ENCODE results near the gene APRT.

APRT gene

DNA sequence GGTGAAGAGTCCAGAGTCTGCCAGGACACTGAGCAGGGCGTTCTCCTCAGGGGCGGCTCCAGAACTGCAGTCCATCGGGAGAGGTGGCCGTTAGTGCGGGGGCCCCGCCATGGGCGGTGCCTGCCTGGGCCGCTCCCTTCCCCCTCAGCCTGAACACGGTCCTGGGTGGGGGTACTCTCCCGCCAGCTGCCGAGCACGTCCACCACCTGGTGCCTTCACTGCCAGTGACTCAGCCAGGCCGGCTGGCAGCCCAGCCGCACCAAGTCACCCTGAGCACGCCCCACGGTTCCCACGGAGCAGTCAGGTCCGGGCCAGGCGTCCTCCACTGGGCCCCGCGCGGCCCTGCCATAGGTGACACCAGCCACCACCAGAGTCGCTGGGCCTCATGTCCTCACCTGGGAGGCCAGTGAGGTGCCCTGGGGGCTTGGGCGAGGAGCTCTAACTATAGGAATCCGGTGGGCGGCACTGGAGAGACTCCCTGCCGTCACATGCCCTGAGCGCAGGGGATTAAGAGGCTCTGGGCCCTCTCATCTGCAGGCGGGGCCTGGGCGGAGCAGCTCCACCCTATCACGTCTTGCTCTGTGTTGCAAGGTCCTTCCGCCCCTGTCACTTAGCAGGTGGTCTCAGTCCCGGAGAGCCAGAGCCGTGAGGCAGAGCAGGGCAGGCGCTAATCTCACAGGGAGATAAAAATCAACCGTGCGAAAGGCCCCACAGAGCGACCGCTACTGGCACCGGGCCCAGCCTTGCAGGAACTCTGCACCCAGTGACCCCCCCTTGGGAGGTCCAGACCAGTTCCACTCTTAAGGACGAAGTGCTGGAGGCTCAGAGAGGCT is 41.1 kb downstream of the APRT start:
- DNase-seq = no peak

DNA sequence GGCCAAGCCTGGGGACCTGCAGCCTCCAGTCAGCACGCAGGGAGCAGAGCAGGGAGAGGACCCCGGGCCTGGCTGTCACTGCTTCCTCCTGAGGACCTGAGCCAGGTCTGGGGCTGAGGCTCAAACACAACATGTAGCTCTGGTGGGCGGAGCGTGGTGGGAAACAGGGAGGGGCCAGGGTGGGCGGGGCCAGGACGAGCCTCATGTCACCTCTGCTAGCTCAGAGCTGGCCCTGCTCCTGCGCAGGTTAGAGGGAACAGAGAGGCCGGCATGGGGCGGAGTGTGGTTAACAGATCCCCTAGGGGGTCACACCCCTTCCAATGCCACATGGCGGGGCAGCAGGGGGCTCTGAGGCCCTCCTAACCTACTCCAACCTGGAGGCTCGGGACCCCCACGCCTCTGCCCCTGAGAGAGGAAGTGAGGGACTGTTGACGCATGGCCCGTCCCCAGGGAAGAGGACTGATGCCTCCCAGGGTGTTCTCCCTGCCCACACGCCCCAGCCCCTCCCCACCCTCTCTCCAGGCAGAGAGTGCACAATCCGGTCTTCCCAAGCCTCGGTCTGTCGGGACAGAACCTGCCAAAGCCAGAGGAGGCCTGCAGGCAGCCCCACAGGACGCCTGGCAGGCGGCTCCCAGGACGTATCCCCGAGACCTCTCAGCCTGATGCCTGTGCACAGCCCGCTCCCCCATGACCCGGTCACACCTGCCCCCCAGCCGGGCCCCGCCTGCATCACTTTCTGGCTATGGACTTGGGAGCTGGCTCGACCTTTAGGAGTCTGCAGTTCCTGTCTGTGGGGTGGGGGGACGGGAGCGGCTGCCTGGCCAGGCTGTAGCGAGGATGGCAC is 41.9 kb downstream of the APRT start:
- no peak for DNase-seq

DNA sequence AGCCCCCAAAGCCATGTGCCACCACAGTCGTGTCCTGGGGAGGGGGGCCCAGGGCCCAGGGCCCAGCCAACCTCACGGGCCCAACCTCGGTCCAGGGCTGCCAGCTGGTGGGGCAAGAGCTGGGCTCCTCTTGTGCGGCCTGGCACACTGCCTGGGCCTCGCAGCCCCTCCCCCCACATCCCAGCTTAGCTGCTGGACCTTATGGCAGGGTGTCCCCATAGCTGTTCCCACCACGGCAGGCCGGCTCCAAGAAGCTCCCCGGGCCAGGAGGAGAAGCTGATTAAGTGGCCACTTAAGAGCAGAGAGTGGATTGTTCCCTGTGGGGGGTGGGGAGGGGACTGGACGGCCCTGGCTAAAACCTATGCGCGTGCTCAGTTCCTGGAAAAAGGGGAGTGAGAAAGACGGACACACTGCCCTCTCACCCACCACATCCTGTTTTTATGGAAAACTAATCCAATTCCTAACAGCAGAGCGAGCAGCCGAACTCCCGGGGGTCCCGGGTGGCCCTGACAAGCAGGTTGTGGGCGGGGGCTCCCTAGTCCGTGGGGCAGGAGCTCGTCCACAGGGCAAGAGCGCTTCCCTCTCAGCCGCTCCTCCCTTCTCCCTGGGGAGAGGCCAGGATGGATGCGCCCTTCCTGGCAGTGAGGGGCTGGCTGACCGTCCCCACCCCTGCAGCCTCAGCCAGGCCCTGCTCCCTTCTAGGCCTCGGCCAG is 43.5 kb downstream of the APRT start:
- no peak for DNase-seq

DNA sequence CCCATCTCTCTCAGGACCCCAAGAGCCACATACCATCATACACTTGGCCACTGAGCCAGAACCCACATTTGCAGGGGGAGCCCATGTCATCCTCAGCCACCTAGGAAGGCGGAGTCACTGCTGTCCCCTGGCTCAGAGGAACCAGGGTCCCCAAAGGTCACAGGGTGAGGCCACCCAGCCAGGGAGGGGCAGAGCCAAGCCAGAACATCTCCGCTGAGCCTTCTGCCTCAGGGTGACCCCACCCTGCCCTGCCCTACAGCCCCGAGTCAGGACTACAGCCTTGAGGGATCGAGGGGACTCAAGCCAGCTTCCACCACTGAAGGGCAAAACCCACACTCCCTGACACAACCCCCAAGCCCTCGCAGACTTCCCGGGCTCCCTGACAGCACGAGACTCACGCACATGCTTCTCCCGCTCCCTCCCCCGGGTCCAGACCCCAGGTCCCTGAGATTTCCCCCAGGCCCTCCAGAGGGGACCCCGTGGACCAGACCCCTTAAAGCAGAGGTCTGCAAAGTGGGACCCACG is 44.1 kb downstream of the APRT start:
- DNase-seq = no peak

DNA sequence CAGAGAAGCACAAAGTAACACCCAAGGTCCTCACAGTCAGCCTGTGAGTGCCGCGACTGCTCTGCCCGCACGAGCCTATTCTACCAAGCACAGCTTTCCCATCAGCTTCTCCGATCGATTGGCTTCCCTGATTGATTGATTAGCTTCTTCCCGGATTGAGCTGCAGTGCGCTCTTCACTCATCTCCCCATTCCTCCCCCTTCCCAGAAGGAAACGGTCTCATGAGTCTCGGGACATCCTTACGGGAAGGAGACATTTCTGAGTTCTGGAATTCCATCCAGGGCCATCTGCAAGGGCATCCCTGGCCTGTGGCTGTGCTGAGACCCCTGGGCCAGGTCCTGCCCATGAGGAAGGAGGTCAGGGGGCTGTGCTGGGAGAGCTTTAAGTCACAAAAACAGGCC is 44.8 kb downstream of the APRT start:
- DNase-seq = no peak

DNA sequence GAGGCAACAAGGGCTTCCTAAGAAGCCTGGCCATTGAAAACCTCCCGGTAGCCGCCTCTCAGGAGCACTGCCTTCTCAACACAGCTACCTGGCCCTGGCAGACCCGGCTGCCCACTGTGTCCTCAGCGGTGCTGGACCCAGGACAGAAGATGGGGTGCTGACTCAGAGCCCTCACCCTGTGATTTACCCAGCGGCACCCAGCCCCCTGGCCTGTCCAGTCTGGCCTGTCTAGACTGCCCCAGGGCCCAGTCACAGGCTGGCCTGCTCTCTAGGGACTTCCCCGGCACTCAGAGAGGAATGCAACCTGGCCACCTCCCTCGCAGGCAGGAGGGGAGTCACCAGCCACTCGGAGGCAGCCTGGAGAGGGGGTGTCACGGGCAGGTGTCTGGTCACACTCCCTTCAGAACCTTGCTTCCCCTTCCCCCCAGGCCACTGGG is 46.8 kb downstream of the APRT start:
- DNase-seq = no peak

DNA sequence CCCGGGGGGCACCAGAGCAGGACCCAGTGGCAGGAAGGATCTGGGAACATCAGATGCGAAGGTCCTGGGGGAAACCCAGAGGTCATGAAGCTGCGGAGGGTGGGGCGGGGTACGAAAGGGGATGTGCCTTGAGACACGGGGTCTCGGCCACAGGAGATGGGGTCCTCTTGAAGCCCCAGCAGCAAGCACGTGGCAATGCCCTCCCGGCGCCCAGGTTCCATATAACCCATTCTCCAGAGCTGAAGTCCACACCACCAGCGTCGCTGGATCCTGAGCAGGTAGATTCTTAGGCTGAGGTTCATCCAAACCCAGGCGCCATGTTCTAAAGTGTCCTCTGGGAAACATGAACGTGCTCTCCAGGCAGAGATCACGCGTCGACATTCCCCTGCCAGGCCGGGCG is 47.6 kb downstream of the APRT start:
- no peak for DNase-seq

DNA sequence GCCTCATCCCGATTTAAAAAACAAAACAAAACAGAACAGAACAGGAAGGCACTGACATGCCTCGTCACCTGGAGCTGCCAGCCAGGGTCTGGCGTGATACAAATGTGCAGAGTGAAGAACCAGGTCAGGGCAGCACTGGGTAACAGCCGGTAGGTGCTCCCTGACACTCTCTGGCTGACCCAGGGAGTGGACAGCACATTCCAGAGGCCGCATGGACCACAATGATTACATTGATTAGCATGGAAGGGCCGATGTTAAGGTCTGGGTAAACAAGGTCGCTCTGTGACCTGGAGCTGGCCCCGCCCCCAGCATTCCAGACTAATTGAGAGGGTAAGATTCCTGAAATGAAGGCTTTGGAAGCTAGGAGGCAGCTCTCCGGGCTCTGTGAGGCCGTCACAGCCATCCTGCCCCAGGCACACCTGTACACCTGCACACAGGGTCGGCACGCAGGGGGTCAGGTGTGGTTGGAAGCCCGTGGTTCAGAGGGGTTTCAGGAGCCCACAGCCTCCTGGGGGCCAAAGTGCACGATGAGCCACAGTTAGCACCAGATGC is 48.1 kb downstream of the APRT start:
- no peak for DNase-seq

DNA sequence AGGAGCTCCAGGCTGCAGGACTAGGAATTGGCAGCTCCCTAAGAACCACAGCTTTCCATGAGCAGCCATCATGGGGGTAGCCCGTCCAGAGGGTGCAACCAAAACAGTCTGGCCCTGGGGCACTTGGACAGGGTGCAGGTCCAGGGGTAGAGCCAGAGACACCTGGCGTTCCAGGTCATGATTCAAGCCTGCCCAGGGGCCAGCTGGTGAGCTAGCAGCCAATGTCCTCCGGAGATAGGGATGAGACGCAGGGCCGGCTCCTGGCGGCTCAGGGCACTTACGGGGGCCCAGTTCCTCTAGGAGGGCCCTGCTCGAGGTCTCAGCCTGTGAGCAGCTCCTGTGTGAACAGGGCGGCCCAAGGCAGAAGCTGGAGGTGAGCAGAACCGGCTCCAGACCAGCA is 48.8 kb downstream of the APRT start:
- no peak for DNase-seq

DNA sequence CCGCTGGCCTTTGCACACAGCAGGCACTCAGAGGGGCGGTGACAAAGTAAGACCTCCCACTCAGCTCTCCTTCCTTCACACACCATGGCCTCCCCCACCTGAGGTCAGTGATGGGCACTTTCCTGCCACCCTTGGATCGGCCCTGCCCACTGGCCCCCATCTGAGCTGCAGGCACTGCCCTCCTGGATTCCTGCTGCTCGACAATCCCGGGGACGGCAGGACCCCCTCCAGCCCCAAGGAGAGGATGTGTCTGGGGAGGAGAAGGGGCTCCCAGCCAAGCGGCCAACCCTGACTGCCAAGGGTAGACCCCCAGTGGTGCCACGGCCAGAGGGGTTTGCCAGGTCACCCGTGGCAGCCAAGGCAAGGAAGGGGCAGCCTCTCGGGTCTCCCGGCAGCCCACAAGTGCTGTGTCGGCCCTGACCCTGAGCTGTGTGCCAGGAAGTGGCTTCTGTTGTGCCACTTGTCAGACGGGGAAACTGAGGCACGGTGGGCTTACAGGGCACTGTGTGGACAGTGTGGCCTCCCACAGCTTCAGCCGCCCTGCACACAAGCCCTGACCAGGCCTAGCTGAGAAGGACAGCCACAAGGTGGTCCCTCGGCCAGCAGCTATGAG is 49.4 kb downstream of the APRT start:
- DNase-seq = no peak

DNA sequence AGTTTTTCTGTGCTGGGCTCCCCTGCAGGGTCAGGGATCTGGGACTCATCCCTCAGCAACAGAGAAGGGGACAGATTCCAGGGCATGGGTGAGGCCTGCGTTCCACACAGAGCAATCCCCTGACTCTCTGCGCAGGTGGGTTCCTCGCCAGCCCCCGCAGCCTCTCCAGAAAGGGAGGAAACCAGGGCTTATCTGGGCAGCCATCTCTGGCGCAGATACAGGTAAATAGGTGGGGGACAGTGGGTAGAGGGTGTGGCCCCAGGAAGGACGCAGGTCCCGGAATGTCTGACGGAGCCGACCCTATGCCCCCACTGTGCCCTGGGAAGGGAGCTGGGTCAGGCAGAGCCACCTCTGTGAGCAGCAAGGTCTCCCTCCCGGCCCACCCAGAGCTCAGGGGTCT is 49.9 kb downstream of the APRT start:
- no peak for DNase-seq

DNA sequence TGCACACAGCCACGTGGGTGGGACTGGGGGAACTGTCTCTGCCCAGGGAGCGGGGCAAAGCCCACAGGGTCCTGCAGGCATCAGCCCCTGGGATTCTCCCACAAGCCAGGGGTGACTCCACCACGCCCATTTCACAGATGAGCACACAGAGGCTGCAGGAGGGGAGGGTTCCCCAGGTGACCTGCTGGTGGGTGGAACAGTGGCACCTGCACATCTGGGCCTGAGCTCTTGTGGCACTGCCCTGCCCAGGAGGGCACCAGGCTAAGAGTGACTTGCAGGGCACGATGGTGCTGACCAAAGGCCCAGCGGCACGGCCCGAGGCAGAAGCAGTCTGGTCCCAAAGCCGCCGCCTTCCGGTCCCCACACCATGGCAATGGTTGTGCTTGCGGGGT is 50.6 kb downstream of the APRT start:
- DNase-seq = no peak

DNA sequence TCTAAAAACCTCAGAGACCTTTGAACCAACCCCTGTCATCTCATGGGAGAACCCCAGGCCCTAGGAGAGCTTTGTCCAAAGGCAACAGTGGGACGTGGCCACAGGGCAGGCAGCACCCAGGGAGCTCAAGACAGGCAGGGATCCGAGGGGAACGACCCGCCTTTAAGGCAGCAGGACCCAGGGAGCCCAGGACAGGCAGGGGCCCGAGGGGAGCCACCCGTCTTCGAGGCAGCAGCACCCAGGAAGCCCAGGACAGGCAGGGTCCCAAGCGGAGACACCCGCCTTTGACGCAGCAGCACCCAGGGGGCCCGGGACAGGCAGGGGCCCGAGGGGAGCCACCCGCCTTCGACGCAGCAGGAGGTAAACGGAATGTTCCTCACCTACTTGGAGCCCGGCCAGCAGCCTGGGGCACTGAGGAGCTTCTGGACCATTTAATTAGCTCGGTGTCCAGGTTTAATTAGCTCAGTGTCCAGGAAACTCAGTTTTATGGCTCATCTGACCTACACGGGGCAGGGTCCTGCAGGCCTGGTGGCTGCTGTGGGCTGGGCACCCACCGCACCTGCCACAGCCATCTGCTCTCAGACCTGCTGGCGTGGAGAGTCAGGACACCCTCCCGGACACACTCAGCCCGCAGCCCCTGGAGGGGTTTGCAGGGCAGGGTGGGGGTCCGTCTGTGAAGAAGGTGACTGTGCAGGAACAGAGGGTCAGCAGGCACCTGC is 51.1 kb downstream of the APRT start:
- no peak for DNase-seq

DNA sequence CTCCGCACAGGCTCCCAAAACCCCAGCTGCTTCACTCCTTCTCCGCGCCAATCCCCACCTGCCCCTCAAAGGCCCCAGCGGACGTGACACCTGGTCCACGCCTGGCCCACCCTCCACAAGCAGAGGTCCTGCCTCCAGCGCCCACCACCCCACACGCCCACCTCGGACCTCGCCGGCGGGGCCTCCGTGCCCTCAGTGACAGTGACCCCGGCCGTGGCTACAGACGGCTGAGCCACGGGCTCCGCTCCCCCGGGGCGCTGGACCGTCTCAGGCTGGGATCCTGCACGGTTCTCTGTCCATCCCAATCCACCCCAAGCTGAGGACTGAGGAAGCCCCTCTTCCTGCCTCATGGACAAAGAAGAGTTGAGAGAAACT is 51.8 kb downstream of the APRT start:
- no peak for DNase-seq
